HepG2 (cell line): Measurements from ENCODE around the gene DGAT2L6. TPM values are rescaled to one million over a fixed set of nuclear protein-coding genes. Genes with fewer than 3 reads are reported as not detected.

Experiments used
- ATAC-seq: fragments of 200-7000 bp; cut with Tn5 transposase; 3 replicates; pipeline ENCODE4 v1.9.1; 2020; ENCODE audit warnings: mild to moderate bottlenecking, moderate library complexity
- BruUV-seq: library from RNA; stranded (reverse); fragments of 400-500 nt; replicated peaks from 2 replicates; lab custom pipeline; 2021; lab: Mats Ljungman, UMichigan
- CTCF ChIA-PET: fragments of 300-600 bp; formaldehyde crosslinking; extraction: SDS; loops from one replicate; lab custom pipeline; 2021; ENCODE audit warnings: low total read pairs, inconsistent platforms, low intra/inter-chr PET ratio; lab: Yijun Ruan, JAX
- POLR2A ChIA-PET: fragments of 350-600 bp; sonication (Branson Sonifier 250); formaldehyde crosslinking; loops from one replicate; lab custom pipeline; 2020; ENCODE audit warnings: antibody characterized with exemption, inconsistent platforms; lab: Yijun Ruan, JAX
- DNase-seq: peaks from one replicate; pipeline ENCODE4 v3.0.0-alpha.2; 2015; ENCODE audit warnings: low spot score
- FAIRE-seq: peaks from 3 replicates; lab custom pipeline; 2011; peaks lifted over from hg19 to GRCh38; lab: Jason Lieb, UNC
- H2AFZ ChIP-seq: one replicate; pipeline ENCODE4 v1.6.1; 2011; ENCODE audit warnings: low read length, inconsistent platforms
- H3K27ac ChIP-seq: fragments of 300-600 bp; 3 replicates; pipeline ENCODE4 v1.8.0; 2011; ENCODE audit warnings: mixed run types, mild to moderate bottlenecking, mixed read lengths, low read length, inconsistent platforms; ENCODE audit not compliant: insufficient read depth; ENCODE audit errors: extremely low read length
- H3K27me3 ChIP-seq, 2 experiments: fragments of 200-600 bp in 1 of 2; 2 replicates in 1 of 2; 3 replicates in 1 of 2; pipeline versions ENCODE4 v1.6.0 to v1.8.0; 2011; ENCODE audit warnings: low read length in 2 of 2, mild to moderate bottlenecking in 2 of 2, moderate library complexity in 2 of 2, inconsistent platforms in 1 of 2; ENCODE audit not compliant: insufficient read depth in 2 of 2, control insufficient read depth in 1 of 2
- H3K36me3 ChIP-seq, 2 experiments: fragments of 200-600 bp in 1 of 2; replicated peaks in 1 of 2; 2 replicates in 1 of 2; 3 replicates in 1 of 2; pipeline versions ENCODE4 v1.5.1 to v1.8.0; 2011; ENCODE audit warnings: low read length in 2 of 2, inconsistent platforms in 1 of 2; ENCODE audit not compliant: insufficient read depth in 2 of 2, control insufficient read depth in 1 of 2
- H3K4me1 ChIP-seq: 2 replicates; pipeline ENCODE4 v1.5.1; 2012; ENCODE audit warnings: low read length, inconsistent platforms; ENCODE audit not compliant: insufficient read depth
- H3K4me2 ChIP-seq: 2 replicates; pipeline ENCODE4 v1.6.0; 2011; ENCODE audit warnings: low read depth, low read length, inconsistent platforms
- H3K4me3 ChIP-seq, 3 experiments: fragments of 200-600 bp in 1 of 3; sonication (generic), shearing (Covaris generic) in 1 of 3; replicated peaks in 1 of 3; 2 replicates each; pipeline ENCODE4 v1.5.1; 2011 to 2016; ENCODE audit warnings: low read length in 3 of 3, inconsistent platforms in 2 of 3, low read depth in 2 of 3, mild to moderate bottlenecking in 2 of 3, control low read depth in 1 of 3, mixed read lengths in 1 of 3; ENCODE audit not compliant: insufficient read depth in 1 of 3
- H3K79me2 ChIP-seq: one replicate; pipeline ENCODE4 v1.6.1; 2011; ENCODE audit warnings: low read length, inconsistent platforms; ENCODE audit not compliant: insufficient read depth
- H3K9ac ChIP-seq: 2 replicates; pipeline ENCODE4 v1.6.0; 2011; ENCODE audit warnings: mild to moderate bottlenecking, low read depth, low read length, inconsistent platforms; ENCODE audit not compliant: insufficient read depth
- H3K9me3 ChIP-seq: 2 replicates; pipeline ENCODE4 v1.5.1; 2012; ENCODE audit warnings: mild to moderate bottlenecking, low read length
- H4K20me1 ChIP-seq: 2 replicates; pipeline ENCODE4 v1.6.0; 2011; ENCODE audit warnings: inconsistent platforms, mild to moderate bottlenecking, low read length, moderate library complexity; ENCODE audit not compliant: insufficient read depth
- WGBS: methylation state at CpG from one replicate; pipeline ENCODE4 v1.1.6; 2017; ENCODE audit warnings: low lambda C conversion rate; 5-methylcytosine and 5-hydroxymethylcytosine counted together
- in situ Hi-C: cut with HindIII; loops from 2 replicates; pipeline ENCODE4 v1.10.0; 2017; ENCODE audit warnings: low pct_unique_long_range_greater_than_20kb; ENCODE audit not compliant: extremely low pct_ligation_motif_present
- intact Hi-C: fragments of 100-400 bp; cut with micrococcal nuclease; formaldehyde crosslinking; loops from one replicate; pipeline ENCODE4 v1.10.0; 2022; ENCODE audit not compliant: unreplicated experiment
- polyA plus RNA-seq, 8 experiments: library from polyadenylated mRNA; depleted of rRNA in 3 of 8; stranded (reverse) in 7 of 8; unstranded in 1 of 8; fragments of >200 nt; fragmentation: Illumina TruSeq in 4 of 8; extraction: Trizol in 4 of 8; gene quantifications; 2 replicates each; pipeline versions ENCODE4 v1.2.1 to v1.2.3, GENCODE V29; 2011 to 2016; ENCODE audit warnings: low read depth in 4 of 8, missing spikeins in 1 of 8, mixed read lengths in 1 of 8; ENCODE audit not compliant: insufficient read depth in 1 of 8
- total RNA-seq, 5 experiments: library from RNA; depleted of rRNA; stranded (reverse); fragments of >200 nt; fragmentation: Illumina TruSeq; extraction: Trizol; gene quantifications; 2 replicates each; pipeline ENCODE4 v1.2.3, GENCODE V29; 2016; ENCODE audit warnings: low read depth in 1 of 5
- TF ChIP-seq, protein P1 (sequence below): sonication (generic); formaldehyde crosslinking; IDR thresholded peaks from 2 replicates; pipeline ENCODE4 v1.4.0; 2020; ENCODE audit warnings: missing genetic modification reagents
- TF ChIP-seq, protein P2 (sequence below): sonication (generic); formaldehyde crosslinking; IDR thresholded peaks from 2 replicates; pipeline ENCODE4 v1.5.1; 2020; ENCODE audit warnings: mild to moderate bottlenecking, missing genetic modification reagents, moderate library complexity

Gene DGAT2L6
- total and polyA plus RNA-seq, 2 of the 13 experiments (the other 11 are each of a cell fraction or from before 2014, with no cell fraction given), result not detected

DNA sequence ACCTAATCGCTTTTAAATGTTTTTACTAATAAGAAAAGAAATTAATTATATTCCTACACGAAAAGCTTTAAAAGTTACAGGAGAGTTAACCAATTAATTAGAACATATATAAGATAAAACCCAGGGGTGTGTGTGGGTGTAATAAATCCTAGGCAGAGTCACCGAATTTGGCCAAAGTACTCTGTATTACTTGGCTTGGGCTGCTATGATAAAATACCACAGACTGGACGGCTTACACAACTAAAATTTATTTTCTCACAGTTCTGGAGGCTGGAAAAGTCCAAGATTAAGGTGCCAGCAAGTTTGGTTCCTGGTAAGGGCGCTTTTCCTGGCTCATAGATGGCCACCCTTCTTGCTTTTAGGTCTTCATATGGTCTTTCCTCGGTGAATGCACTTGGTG, 67.6 kb downstream of the DGAT2L6 start:
- Histone ChIP-seq H4K20me1 (no peaks in the 10 kb centered on the region), H3K79me2 (no peaks in the 10 kb centered on the region), H2AFZ (no peak overlapping the region), H3K9ac (no peak overlapping the region), H3K4me3 (no peak overlapping the region), H3K36me3 (no peaks in the 10 kb centered on the region), H3K27ac (no peak overlapping the region), H3K27me3 (no peaks in the 10 kb centered on the region), H3K9me3 (no peaks in the 10 kb centered on the region), H3K4me1 (no peaks in the 10 kb centered on the region), H3K4me2 (no peak overlapping the region)
- ChIA-PET CTCF (no interaction called here), POLR2A (no interaction called here)
- intact Hi-C loops (no loop called here), in situ Hi-C loops (no loop called here)
- no TSS peak for BruUV-seq
- ATAC-seq (no peak), DNase-seq (no peak), FAIRE-seq (no peak)
- TF ChIP-seq, protein P1, sequence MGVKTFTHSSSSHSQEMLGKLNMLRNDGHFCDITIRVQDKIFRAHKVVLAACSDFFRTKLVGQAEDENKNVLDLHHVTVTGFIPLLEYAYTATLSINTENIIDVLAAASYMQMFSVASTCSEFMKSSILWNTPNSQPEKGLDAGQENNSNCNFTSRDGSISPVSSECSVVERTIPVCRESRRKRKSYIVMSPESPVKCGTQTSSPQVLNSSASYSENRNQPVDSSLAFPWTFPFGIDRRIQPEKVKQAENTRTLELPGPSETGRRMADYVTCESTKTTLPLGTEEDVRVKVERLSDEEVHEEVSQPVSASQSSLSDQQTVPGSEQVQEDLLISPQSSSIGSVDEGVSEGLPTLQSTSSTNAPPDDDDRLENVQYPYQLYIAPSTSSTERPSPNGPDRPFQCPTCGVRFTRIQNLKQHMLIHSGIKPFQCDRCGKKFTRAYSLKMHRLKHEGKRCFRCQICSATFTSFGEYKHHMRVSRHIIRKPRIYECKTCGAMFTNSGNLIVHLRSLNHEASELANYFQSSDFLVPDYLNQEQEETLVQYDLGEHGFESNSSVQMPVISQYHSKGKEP, result no peak
- TF ChIP-seq, protein P2, sequence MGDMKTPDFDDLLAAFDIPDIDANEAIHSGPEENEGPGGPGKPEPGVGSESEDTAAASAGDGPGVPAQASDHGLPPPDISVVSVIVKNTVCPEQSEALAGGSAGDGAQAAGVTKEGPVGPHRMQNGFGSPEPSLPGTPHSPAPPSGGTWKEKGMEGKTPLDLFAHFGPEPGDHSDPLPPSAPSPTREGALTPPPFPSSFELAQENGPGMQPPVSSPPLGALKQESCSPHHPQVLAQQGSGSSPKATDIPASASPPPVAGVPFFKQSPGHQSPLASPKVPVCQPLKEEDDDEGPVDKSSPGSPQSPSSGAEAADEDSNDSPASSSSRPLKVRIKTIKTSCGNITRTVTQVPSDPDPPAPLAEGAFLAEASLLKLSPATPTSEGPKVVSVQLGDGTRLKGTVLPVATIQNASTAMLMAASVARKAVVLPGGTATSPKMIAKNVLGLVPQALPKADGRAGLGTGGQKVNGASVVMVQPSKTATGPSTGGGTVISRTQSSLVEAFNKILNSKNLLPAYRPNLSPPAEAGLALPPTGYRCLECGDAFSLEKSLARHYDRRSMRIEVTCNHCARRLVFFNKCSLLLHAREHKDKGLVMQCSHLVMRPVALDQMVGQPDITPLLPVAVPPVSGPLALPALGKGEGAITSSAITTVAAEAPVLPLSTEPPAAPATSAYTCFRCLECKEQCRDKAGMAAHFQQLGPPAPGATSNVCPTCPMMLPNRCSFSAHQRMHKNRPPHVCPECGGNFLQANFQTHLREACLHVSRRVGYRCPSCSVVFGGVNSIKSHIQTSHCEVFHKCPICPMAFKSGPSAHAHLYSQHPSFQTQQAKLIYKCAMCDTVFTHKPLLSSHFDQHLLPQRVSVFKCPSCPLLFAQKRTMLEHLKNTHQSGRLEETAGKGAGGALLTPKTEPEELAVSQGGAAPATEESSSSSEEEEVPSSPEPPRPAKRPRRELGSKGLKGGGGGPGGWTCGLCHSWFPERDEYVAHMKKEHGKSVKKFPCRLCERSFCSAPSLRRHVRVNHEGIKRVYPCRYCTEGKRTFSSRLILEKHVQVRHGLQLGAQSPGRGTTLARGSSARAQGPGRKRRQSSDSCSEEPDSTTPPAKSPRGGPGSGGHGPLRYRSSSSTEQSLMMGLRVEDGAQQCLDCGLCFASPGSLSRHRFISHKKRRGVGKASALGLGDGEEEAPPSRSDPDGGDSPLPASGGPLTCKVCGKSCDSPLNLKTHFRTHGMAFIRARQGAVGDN (CRISPR knock-in tag), result no peak
- WGBS, result 53% methylated on average over 4 of the region's 6 CpGs
